Common myeloid progenitor, CD34-positive (primary cell): ENCODE results near the gene RABGAP1.

Source experiments
- CTCF ChIA-PET: fragments of 350-600 bp; sonication (Branson Sonifier 250); formaldehyde crosslinking; loops from one replicate; lab custom pipeline; 2021; ENCODE audit warnings: antibody characterized with exemption; lab: Charles Lee
- POLR2A ChIA-PET: fragments of 350-600 bp; sonication (Branson Sonifier 250); formaldehyde crosslinking; loops from one replicate; lab custom pipeline; 2021; ENCODE audit warnings: antibody characterized with exemption; lab: Charles Lee
- DNase-seq, 3 donors: peaks; one replicate each; pipeline versions ENCODE4 v3.0.0 to v3.0.0-alpha.2; 2013
- H3K27ac ChIP-seq, 2 experiments: 1 replicate in 1 of 2; 2 replicates in 1 of 2; pipeline ENCODE4 v1.7.0; 2013; ENCODE audit warnings: inconsistent platforms in 2 of 2, low read length in 2 of 2, mild to moderate bottlenecking in 2 of 2, low read depth in 1 of 2, moderate library complexity in 1 of 2; ENCODE audit not compliant: severe bottlenecking in 2 of 2, insufficient read depth in 1 of 2, poor library complexity in 1 of 2
- H3K27me3 ChIP-seq, 5 experiments: replicated peaks in 2 of 5; 1 replicate in 3 of 5; 2 replicates in 2 of 5; pipeline versions ENCODE4 v1.6.1 to v1.7.0; 2013; ENCODE audit warnings: low read length in 4 of 5, mild to moderate bottlenecking in 2 of 5, moderate library complexity in 2 of 5, inconsistent platforms in 1 of 5; ENCODE audit not compliant: insufficient read depth in 5 of 5, control insufficient read depth in 4 of 5
- H3K36me3 ChIP-seq, 4 experiments: 1 replicate in 2 of 4; 2 replicates in 2 of 4; pipeline versions ENCODE4 v1.6.1 to v1.7.0; 2013; ENCODE audit warnings: low read length in 3 of 4, control low read depth in 1 of 4, mild to moderate bottlenecking in 1 of 4; ENCODE audit not compliant: control insufficient read depth in 4 of 4, insufficient read depth in 4 of 4
- H3K4me1 ChIP-seq, 4 experiments: 1 replicate in 3 of 4; 2 replicates in 1 of 4; pipeline versions ENCODE4 v1.6.1 to v1.7.1; 2013; ENCODE audit warnings: low read length in 3 of 4, mild to moderate bottlenecking in 3 of 4, control low read depth in 1 of 4, inconsistent platforms in 1 of 4, moderate library complexity in 1 of 4; ENCODE audit not compliant: control insufficient read depth in 4 of 4, insufficient read depth in 4 of 4; ENCODE audit errors: control extremely low read depth in 1 of 4
- H3K4me3 ChIP-seq, 7 experiments: 1 replicate in 4 of 7; 2 replicates in 3 of 7; pipeline versions ENCODE4 v1.5.1 to v1.7.0; 2013; ENCODE audit warnings: mild to moderate bottlenecking in 7 of 7, low read length in 6 of 7, moderate library complexity in 6 of 7, inconsistent platforms in 2 of 7, low read depth in 2 of 7, control low read depth in 1 of 7; ENCODE audit not compliant: insufficient read depth in 4 of 7, control insufficient read depth in 1 of 7; ENCODE audit errors: extremely low read depth in 1 of 7
- H3K9me3 ChIP-seq, 5 experiments: 1 replicate in 4 of 5; 2 replicates in 1 of 5; pipeline versions ENCODE4 v1.6.1 to v1.7.1; 2013; ENCODE audit warnings: low read length in 4 of 5, mild to moderate bottlenecking in 2 of 5, inconsistent platforms in 1 of 5, low read depth in 1 of 5, moderate library complexity in 1 of 5; ENCODE audit not compliant: control insufficient read depth in 4 of 5, insufficient read depth in 2 of 5; ENCODE audit errors: control extremely low read depth in 1 of 5
- WGBS: methylation state at CpG from one replicate; pipeline ENCODE4 v1.1.5; 2013; ENCODE audit not compliant: insufficient coverage; 5-methylcytosine and 5-hydroxymethylcytosine counted together

RABGAP1 gene

DNA sequence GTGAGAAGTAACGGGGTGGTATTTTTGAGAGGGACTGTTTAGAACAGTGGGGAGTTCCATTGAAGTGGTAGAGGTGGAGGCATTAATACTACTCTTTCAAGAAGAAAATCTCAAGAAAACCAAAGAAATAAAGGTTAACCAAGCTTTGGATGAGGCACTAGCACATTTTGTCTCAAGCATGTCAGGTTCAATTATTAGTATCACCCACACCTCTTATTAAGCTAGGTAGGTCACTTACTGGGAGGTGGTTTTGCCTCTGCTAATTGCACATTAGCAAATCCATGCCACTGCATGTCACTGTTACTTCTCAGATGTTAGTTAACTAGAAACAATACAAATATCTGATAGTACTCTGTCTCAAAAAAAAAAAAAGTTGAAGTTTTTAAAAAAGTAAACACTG lies 10.2 kb downstream of the RABGAP1 start:
- no peak for DNase-seq
- WGBS: 80% methylated on average over 1 of the region's 1 CpG
- Histone ChIP-seq H3K36me3 (no peaks in the 10 kb centered on the region), H3K4me1 (peaks cover 0 to 11% (median 2%) of the 10 kb centered on the region in 4 experiments), H3K27me3 (no peaks in the 10 kb centered on the region), H3K9me3 (no peaks in the 10 kb centered on the region), H3K27ac (no peak overlapping the region), H3K4me3 (no peak overlapping the region)
- CTCF ChIA-PET: no interaction called here
- POLR2A ChIA-PET: interaction anchor here (0.6 kb wide), 1 partner anchor 23 kb away, joined by 4 read pairs; no protein-coding TSS in a partner anchor

DNA sequence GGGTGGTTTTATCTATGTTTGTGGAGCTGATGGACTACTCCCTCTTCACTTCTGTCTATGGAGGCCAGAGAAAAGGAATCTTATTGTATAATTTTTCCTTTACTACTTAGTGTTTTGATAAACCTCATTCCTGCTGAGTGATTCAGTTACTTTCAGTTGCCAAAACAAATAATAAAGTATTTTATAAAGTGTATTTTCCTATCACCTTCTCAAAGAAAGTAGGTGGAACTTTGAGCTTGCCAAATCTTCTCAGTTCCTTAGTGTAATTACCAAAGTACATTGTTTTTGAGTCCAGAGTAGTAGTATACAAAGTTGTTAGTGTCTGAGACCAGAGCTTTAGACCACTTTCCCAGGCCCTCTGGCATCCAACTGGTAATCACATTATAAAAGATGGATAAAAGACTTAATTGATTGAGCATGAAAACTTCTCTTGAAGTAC lies 13.5 kb downstream of the RABGAP1 start:
- Histone ChIP-seq H3K27ac (no peak overlapping the region), H3K27me3 (no peaks in the 10 kb centered on the region), H3K36me3 (peaks cover 0 to 3% (median 2%) of the 10 kb centered on the region in 4 experiments), H3K4me3 (no peak overlapping the region), H3K9me3 (peaks cover 0 to under 1% (median 0%) of the 10 kb centered on the region in 5 experiments), H3K4me1 (peaks cover 0 to 13% (median 2%) of the 10 kb centered on the region in 4 experiments)
- DNase-seq: no peak
- ChIA-PET CTCF (no interaction called here), POLR2A (no interaction called here)

DNA sequence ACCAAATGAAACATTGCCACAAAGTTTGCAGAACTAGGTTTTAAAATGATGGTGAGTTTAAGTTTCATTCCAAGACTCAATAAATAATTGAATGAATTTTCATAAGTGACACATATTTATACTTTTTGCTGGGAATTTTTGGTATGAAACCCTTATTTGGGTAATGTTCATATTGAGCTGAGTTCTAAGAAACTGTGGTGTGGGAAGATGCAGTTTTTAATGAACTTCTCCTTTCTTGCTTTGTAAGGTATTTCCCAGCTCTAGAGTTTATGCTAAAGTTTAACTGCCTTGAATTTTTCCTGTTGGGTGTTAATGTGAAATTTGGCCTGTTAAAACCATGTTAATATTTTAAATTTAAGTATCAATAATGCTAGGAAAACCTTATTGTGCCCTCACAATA lies 15.1 kb downstream of the RABGAP1 start:
- no peak overlapping the region for H3K27ac ChIP-seq
- H3K9me3 ChIP-seq: peaks cover 0 to 15% (median 2%) of the 10 kb centered on the region in 5 experiments
- H3K4me3 ChIP-seq: no peak overlapping the region
- POLR2A ChIA-PET: interaction anchor here (0.8 kb wide), 1 partner anchor 15 kb away, joined by 3 read pairs; the partner anchor contains the start of gene RABGAP1
- H3K27me3 ChIP-seq: no peaks in the 10 kb centered on the region
- H3K4me1 ChIP-seq: peaks cover 0 to 13% (median 2%) of the 10 kb centered on the region in 4 experiments
- peak in 1 of 3 donors; percentile 41 for DNase-seq
- H3K36me3 ChIP-seq: peaks cover 5 to 20% (median 9%) of the 10 kb centered on the region in 4 experiments
- CTCF ChIA-PET: no interaction called here

GRCh38 chr9:122961139-122961538 lies 20.3 kb downstream of the RABGAP1 start:
- DNase-seq: no peak
- peaks cover 0 to under 1% (median 0%) of the 10 kb centered on the region in 4 experiments for H3K4me1 ChIP-seq
- ChIA-PET POLR2A (no interaction called here), CTCF (interaction anchor here (1.4 to 1.5 kb wide), 2 partner anchors 13 to 16 kb away, joined by 3 to 4 read pairs; no protein-coding TSS in a partner anchor)
- H3K36me3 ChIP-seq: peaks cover 9 to 37% (median 13%) of the 10 kb centered on the region in 4 experiments
- H3K27me3 ChIP-seq: no peaks in the 10 kb centered on the region
- no peak overlapping the region for H3K27ac ChIP-seq
- peaks cover 1 to 15% (median 2%) of the 10 kb centered on the region in 5 experiments for H3K9me3 ChIP-seq
- no peak overlapping the region for H3K4me3 ChIP-seq
- WGBS: 100% methylated on average over 1 of the region's 1 CpG

- POLR2A ChIA-PET: interaction anchor here (0.8 kb wide), 1 partner anchor 70 kb away, joined by 3 read pairs; the partner anchor contains the start of gene RC3H2
- WGBS: 20% methylated on average over 1 of the region's 2 CpGs
- CTCF ChIA-PET: interaction anchor here (0.7 to 1.5 kb wide), 3 partner anchors 10 to 98 kb away, joined by 3 read pairs; no protein-coding TSS in a partner anchor
- Histone ChIP-seq H3K4me1 (peaks cover 0 to 14% (median 0%) of the 10 kb centered on the region in 4 experiments), H3K36me3 (peaks cover 8 to 26% (median 16%) of the 10 kb centered on the region in 4 experiments), H3K4me3 (peak overlapping the region in 2 of 7 experiments; percentile 7 to 26), H3K27me3 (no peaks in the 10 kb centered on the region), H3K27ac (peak overlapping the region in 1 of 2 experiments; percentile 52), H3K9me3 (peaks cover 0 to 2% (median 0%) of the 10 kb centered on the region in 5 experiments)
- no peak for DNase-seq
Observed at GRCh38 chr9:122975196-122975595, 34.4 kb downstream of the RABGAP1 start.

GRCh38 chr9:122978601-122979000 lies 37.8 kb downstream of the RABGAP1 start:
- no peak for DNase-seq
- Histone ChIP-seq H3K9me3 (no peaks in the 10 kb centered on the region), H3K4me1 (peaks cover 0 to 14% (median 0%) of the 10 kb centered on the region in 4 experiments), H3K36me3 (peaks cover 0 to 9% (median 3%) of the 10 kb centered on the region in 4 experiments), H3K4me3 (no peak overlapping the region), H3K27me3 (no peaks in the 10 kb centered on the region), H3K27ac (no peak overlapping the region)
- ChIA-PET CTCF (no interaction called here), POLR2A (no interaction called here)
- no CpG with 5 or more reads among the region's 2 CpGs for WGBS

GRCh38 chr9:122986010-122986409 lies 45.2 kb downstream of the RABGAP1 start:
- Histone ChIP-seq H3K4me1 (peaks cover 0 to 9% (median 0%) of the 10 kb centered on the region in 4 experiments), H3K27me3 (no peaks in the 10 kb centered on the region), H3K27ac (no peak overlapping the region), H3K4me3 (no peak overlapping the region), H3K36me3 (peaks cover 8 to 38% (median 18%) of the 10 kb centered on the region in 4 experiments), H3K9me3 (no peaks in the 10 kb centered on the region)
- WGBS: 98% methylated on average over 5 of the region's 5 CpGs
- POLR2A ChIA-PET: no interaction called here
- CTCF ChIA-PET: interaction anchor here (1.3 kb wide), 1 partner anchor 45 kb away, joined by 3 read pairs; the partner anchor contains the start of gene RABGAP1
- DNase-seq: no peak
